Endothelial cell (in vitro differentiated cells): ENCODE measurements around the gene RUNX3. TPM values are rescaled to one million over a fixed set of nuclear protein-coding genes. Genes with fewer than 3 reads are reported as not detected.
A peak's percentile ranks its signal among the peaks of the same experiment; 100 is the strongest.
"Not testable (repeated sequence)": the region's sequence is repeated elsewhere in the genome, so short reads cannot be mapped to it uniquely, and the experiment has no call there.

ENCODE experiments used
- DNase-seq: peaks from one replicate; pipeline ENCODE4 v3.0.0; 2021; ENCODE audit warnings: low spot score
- H3K27ac Mint-ChIP-seq: one replicate; pipeline ENCODE4 v1.8.0; 2021; ENCODE audit warnings: mixed read lengths, inconsistent platforms; ENCODE audit not compliant: unreplicated experiment
- H3K27me3 Mint-ChIP-seq: one replicate; pipeline ENCODE4 v1.8.0; 2021; ENCODE audit warnings: mild to moderate bottlenecking, moderate library complexity, mixed read lengths, inconsistent platforms; ENCODE audit not compliant: unreplicated experiment
- H3K36me3 Mint-ChIP-seq: one replicate; pipeline ENCODE4 v1.8.0; 2021; ENCODE audit warnings: mild to moderate bottlenecking, low read depth, mixed read lengths, inconsistent platforms; ENCODE audit not compliant: unreplicated experiment
- H3K4me1 Mint-ChIP-seq: one replicate; pipeline ENCODE4 v1.8.0; 2021; ENCODE audit warnings: mild to moderate bottlenecking, mixed read lengths, inconsistent platforms; ENCODE audit not compliant: unreplicated experiment
- H3K4me3 Mint-ChIP-seq: one replicate; pipeline ENCODE4 v1.8.0; 2021; ENCODE audit warnings: mild to moderate bottlenecking, mixed read lengths, inconsistent platforms; ENCODE audit not compliant: unreplicated experiment
- H3K9me3 Mint-ChIP-seq: one replicate; pipeline ENCODE4 v1.8.0; 2021; ENCODE audit warnings: mixed read lengths, inconsistent platforms; ENCODE audit not compliant: unreplicated experiment
- long read RNA-seq: library from polyadenylated mRNA; unstranded; transcript quantifications from one replicate; pipeline ENCODE4 v2.0.0, GENCODE V29; 2020; ENCODE audit not compliant: unreplicated experiment
- total RNA-seq: library from RNA; stranded (reverse); fragmentation: NEBNext Ultra II Directional; extraction: Animal tissue kit (Norgen Biotek cat#: 25700); gene quantifications from one replicate; pipeline ENCODE4 v1.2.1, GENCODE V29; 2021; ENCODE audit not compliant: unreplicated experiment
- TF ChIP-seq, protein P1 (sequence below): fragments of 200-600 bp; sonication (generic); IDR thresholded peaks from one replicate; pipeline ENCODE4 v1.5.0; 2021; ENCODE audit warnings: antibody characterized with exemption; ENCODE audit not compliant: unreplicated experiment

Gene RUNX3
- 1.8 TPM for total RNA-seq
- long read RNA-seq: 0 reads

- peaks cover 30% of the 10 kb centered on the region for H3K27me3 Mint-ChIP-seq
- H3K4me3 Mint-ChIP-seq: no peak within 1 kb of the TSS
- no peak for DNase-seq
- H3K27ac Mint-ChIP-seq: no peak within 1 kb of the TSS
- TF ChIP-seq, protein P1, sequence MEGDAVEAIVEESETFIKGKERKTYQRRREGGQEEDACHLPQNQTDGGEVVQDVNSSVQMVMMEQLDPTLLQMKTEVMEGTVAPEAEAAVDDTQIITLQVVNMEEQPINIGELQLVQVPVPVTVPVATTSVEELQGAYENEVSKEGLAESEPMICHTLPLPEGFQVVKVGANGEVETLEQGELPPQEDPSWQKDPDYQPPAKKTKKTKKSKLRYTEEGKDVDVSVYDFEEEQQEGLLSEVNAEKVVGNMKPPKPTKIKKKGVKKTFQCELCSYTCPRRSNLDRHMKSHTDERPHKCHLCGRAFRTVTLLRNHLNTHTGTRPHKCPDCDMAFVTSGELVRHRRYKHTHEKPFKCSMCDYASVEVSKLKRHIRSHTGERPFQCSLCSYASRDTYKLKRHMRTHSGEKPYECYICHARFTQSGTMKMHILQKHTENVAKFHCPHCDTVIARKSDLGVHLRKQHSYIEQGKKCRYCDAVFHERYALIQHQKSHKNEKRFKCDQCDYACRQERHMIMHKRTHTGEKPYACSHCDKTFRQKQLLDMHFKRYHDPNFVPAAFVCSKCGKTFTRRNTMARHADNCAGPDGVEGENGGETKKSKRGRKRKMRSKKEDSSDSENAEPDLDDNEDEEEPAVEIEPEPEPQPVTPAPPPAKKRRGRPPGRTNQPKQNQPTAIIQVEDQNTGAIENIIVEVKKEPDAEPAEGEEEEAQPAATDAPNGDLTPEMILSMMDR: no peak
- peaks cover 39% of the 10 kb centered on the region for H3K4me1 Mint-ChIP-seq
- peaks cover 3% of the 10 kb centered on the region for H3K36me3 Mint-ChIP-seq
- no peaks in the 10 kb centered on the region for H3K9me3 Mint-ChIP-seq
Measured at GRCh38 chr1:24930260-24931145, at the start of gene RUNX3. Gene RUNX3, minus strand, starts transcription at chr1:24930276. Its CDS starts 408 bp downstream, at chr1:24929868.

GRCh38 chr1:24979232-24979631, 49.2 kb upstream of the RUNX3 start:
- H3K27ac Mint-ChIP-seq, H3K4me1 Mint-ChIP-seq, DNase-seq, H3K4me3 Mint-ChIP-seq: not testable (repeated sequence)
- peaks cover 13% of the 10 kb centered on the region for H3K9me3 Mint-ChIP-seq
- H3K36me3 Mint-ChIP-seq: peaks cover 12% of the 10 kb centered on the region
- peaks cover 10% of the 10 kb centered on the region for H3K27me3 Mint-ChIP-seq

- Mint-ChIP-seq H3K4me1 (no peaks in the 10 kb centered on the region), H3K9me3 (peaks cover 13% of the 10 kb centered on the region), H3K4me3 (no peak overlapping the region), H3K27ac (no peak overlapping the region), H3K36me3 (peaks cover 12% of the 10 kb centered on the region), H3K27me3 (peaks cover 8% of the 10 kb centered on the region)
- no peak for DNase-seq
- TF ChIP-seq, protein P1: no peak
Measured at GRCh38 chr1:24978383-24979032, 48.4 kb upstream of the RUNX3 start.

DNA sequence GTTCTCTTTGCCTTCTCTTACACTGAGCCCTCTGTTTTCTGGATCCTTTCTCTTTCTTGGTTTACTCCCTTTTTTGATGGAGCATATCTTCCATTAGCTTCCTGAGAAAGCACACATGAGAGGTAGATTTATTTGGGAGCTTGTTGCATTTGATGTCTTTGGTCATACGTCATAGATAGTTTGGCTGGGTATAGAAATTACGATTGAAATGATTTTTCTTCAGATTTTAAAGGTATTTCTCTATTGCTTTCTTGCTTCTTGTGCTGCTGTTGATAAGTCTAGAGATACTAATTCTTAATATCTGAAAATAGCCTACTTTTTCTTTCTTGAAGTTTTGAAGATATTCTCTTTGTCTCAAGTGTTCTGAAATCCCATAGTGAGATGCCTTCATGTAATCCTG, 45.3 kb upstream of the RUNX3 start:
- H3K27me3 Mint-ChIP-seq: peaks cover 2% of the 10 kb centered on the region
- H3K4me1 Mint-ChIP-seq: peaks cover 23% of the 10 kb centered on the region
- peaks cover 13% of the 10 kb centered on the region for H3K9me3 Mint-ChIP-seq
- no peak overlapping the region for H3K27ac Mint-ChIP-seq
- TF ChIP-seq, protein P1: no peak
- peaks cover 10% of the 10 kb centered on the region for H3K36me3 Mint-ChIP-seq
- H3K4me3 Mint-ChIP-seq: no peak overlapping the region
- no peak for DNase-seq

DNA sequence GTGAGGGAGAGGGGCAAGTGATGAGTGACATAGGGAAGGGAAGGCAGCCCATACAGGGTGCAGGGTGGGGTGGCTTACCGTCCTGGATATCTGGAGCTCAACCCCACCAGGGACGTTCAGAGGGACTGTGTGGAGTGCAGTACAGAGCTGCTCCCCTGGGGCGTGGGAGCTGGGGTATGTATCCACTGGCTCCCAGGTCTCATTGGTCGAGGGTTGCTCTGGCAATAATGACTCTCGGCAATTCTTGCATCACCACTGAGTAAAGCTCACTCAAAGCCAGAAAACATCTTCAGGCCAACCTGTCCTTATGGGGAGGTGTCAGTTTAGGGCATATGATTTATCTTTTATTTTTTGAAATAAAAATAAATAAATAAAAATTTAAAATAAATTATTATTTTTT, 43.2 kb upstream of the RUNX3 start:
- Mint-ChIP-seq H3K4me3 (no peak overlapping the region), H3K27ac (peak overlapping the region; percentile 95)

More for the DNA sequence above, 43.2 kb upstream of the RUNX3 start:
- Mint-ChIP-seq H3K36me3 (peaks cover 8% of the 10 kb centered on the region), H3K4me1 (peaks cover 28% of the 10 kb centered on the region), H3K27me3 (peaks cover 3% of the 10 kb centered on the region), H3K9me3 (peaks cover 13% of the 10 kb centered on the region)
- DNase-seq: no peak
- TF ChIP-seq, protein P1: no peak
